Muscle layer of duodenum (tissue), 2 donors: Measurements from ENCODE around the gene SEMA4D.
A peak's percentile ranks its signal among the peaks of the same experiment; 100 is the strongest.

Experiments used
- H3K27ac ChIP-seq: one replicate; pipeline ENCODE4 v1.7.0; 2013; ENCODE audit warnings: mild to moderate bottlenecking, low read length
- H3K27me3 ChIP-seq: one replicate; pipeline ENCODE4 v1.7.0; 2013; ENCODE audit warnings: low read depth, mild to moderate bottlenecking, control low read depth, low read length
- H3K36me3 ChIP-seq, 2 donors: one replicate each; pipeline ENCODE4 v1.7.0; 2013; ENCODE audit warnings: low read length in 2 of 2, control low read depth in 1 of 2, mild to moderate bottlenecking in 1 of 2; ENCODE audit not compliant: insufficient read depth in 2 of 2, control insufficient read depth in 1 of 2
- H3K4me1 ChIP-seq, 2 donors: one replicate each; pipeline ENCODE4 v1.7.0; 2013; ENCODE audit warnings: low read length in 2 of 2, mild to moderate bottlenecking in 2 of 2, control low read depth in 1 of 2, moderate library complexity in 1 of 2; ENCODE audit not compliant: insufficient read depth in 2 of 2, control insufficient read depth in 1 of 2
- H3K4me3 ChIP-seq, 2 donors: one replicate each; pipeline ENCODE4 v1.7.0; 2013; ENCODE audit warnings: low read length in 2 of 2, low read depth in 1 of 2, mild to moderate bottlenecking in 1 of 2
- H3K9me3 ChIP-seq, 2 donors: one replicate each; pipeline ENCODE4 v1.7.0; 2013; ENCODE audit warnings: low read length in 2 of 2, control low read depth in 1 of 2, mild to moderate bottlenecking in 1 of 2; ENCODE audit not compliant: control insufficient read depth in 1 of 2
- donor health status: healthy.

Gene SEMA4D

DNA sequence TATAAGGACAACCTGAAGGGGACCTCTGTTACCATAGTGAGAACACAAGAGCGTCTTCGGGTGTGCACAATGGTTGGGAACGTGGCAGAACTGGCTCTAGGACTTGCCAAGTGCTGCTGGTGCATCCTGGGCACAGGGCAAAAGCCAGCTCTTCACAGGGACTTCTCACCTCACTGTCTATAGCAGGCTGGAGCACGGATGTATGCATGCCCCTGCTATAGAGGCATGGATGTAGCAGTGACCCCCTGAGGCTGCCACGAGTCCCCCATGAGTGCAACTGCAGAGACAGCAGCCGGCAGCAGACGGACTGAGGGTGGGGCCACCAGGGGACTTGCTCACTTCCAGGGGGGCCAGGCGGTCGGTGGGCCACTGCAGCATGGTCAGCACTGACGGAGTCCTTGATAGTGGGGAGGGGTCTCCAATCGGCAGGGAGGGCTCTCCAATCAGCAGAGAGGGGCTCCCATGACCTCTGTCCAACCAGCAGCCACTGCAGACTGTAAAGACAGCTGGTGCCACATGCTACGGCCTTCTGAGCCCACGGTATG is 64.9 kb downstream of the SEMA4D start:
- no peak overlapping the region for H3K27ac ChIP-seq
- peaks cover 0 to 26% of the 10 kb centered on the region in 2 donors for H3K4me1 ChIP-seq
- H3K27me3 ChIP-seq: no peaks in the 10 kb centered on the region
- no peaks in the 10 kb centered on the region for H3K36me3 ChIP-seq
- no peaks in the 10 kb centered on the region for H3K9me3 ChIP-seq
- no peak overlapping the region for H3K4me3 ChIP-seq

- peaks cover 0 to 23% of the 10 kb centered on the region in 2 donors for H3K4me1 ChIP-seq
- no peaks in the 10 kb centered on the region for H3K9me3 ChIP-seq
- no peak overlapping the region for H3K4me3 ChIP-seq
- no peak overlapping the region for H3K27ac ChIP-seq
- H3K36me3 ChIP-seq: no peaks in the 10 kb centered on the region
- H3K27me3 ChIP-seq: no peaks in the 10 kb centered on the region
Measured at GRCh38 chr9:89431930-89432725, 65.8 kb downstream of the SEMA4D start.

- H3K4me1 ChIP-seq: peaks cover 0 to 15% of the 10 kb centered on the region in 2 donors
- no peaks in the 10 kb centered on the region for H3K9me3 ChIP-seq
- H3K27ac ChIP-seq: no peak overlapping the region
- H3K27me3 ChIP-seq: no peaks in the 10 kb centered on the region
- H3K36me3 ChIP-seq: no peaks in the 10 kb centered on the region
- H3K4me3 ChIP-seq: no peak overlapping the region
Measured at GRCh38 chr9:89430995-89431394, 66.9 kb downstream of the SEMA4D start.

DNA sequence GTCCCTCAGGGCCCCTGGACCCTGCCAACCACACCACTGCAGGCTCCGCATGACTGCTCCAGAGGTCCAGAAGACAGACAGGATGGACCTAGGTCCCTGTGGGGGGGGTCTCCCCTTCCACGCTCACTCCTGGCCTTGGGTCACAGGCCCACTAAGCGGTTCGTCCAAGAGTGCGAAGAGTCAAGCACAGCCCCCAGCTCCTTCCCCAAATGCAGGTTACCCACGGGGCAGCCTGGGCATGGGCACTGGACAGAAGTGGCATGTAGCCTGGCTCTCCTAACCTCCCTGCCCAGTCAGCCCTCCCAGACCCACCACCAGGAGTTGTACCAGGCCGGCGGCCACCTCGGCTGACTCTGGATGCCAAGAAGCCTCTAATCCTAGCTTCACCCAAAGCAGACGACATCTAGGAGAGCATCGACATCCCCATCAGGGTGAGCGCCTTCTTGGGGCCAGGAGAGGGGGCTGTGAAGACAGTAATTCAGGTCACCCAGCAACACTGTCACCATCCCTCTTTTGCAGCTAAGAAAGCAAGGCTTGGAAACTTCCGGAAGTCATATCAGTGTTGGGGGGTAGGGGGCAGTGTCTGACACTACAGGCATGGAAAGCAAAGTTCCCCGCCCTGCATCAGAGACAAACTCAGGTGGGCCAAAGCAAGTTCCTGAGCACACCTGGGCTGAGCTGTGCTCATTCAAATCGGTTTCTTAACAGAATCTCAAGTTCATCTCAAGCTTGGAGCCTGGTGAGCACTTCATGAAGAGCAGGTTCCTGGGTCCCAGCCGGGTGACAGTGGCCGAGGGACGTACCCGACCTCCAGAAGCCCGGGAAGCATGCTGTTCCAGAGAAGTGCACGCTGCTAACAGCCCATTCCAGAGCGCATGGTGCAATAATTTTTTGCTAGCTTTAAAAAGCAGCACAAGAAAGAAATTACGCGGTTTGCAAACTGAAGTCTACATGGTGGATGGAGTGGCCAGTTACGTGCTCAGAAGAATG is 68.7 kb downstream of the SEMA4D start:
- Histone ChIP-seq H3K9me3 (no peaks in the 10 kb centered on the region), H3K36me3 (no peaks in the 10 kb centered on the region), H3K4me1 (no peaks in the 10 kb centered on the region), H3K27me3 (no peaks in the 10 kb centered on the region), H3K27ac (no peak overlapping the region), H3K4me3 (no peak overlapping the region)

GRCh38 chr9:89428222-89428761 is 69.6 kb downstream of the SEMA4D start:
- H3K9me3 ChIP-seq: no peaks in the 10 kb centered on the region
- no peak overlapping the region for H3K27ac ChIP-seq
- H3K4me1 ChIP-seq: no peaks in the 10 kb centered on the region
- H3K27me3 ChIP-seq: no peaks in the 10 kb centered on the region
- H3K36me3 ChIP-seq: no peaks in the 10 kb centered on the region
- no peak overlapping the region for H3K4me3 ChIP-seq

- Histone ChIP-seq H3K27me3 (no peaks in the 10 kb centered on the region), H3K27ac (no peak overlapping the region), H3K4me1 (no peaks in the 10 kb centered on the region), H3K36me3 (no peaks in the 10 kb centered on the region), H3K4me3 (no peak overlapping the region), H3K9me3 (no peaks in the 10 kb centered on the region)
Measured at GRCh38 chr9:89427621-89428221, 70.2 kb downstream of the SEMA4D start.

DNA sequence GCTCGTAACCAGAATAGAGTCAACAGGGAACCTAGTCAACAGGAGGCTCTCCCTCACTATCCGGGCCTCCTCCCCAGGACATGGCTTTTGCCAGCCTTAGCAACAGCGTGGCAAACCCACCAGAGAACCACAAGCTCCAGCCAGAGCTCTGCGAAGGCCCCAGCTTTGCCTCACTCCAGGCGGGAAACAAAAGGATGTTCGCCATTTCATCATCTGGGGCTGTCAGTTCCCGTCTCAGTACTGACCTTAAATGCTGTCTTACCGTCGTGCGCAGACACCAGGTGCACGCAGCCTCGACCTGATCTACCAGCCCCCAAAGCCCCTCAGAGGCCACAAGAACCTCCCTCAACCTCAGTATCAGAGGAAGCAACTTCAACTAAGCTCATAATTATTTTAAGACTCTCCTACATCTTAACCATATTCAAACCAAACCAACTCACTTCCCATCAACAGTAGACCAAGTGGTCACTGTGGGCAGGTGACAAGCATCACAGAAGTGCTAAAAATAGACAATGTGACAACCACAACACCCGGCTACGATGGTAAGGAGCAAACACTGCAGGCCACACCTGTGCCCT is 71.4 kb downstream of the SEMA4D start:
- Histone ChIP-seq H3K27ac (peak overlapping the region; percentile 3), H3K4me1 (no peaks in the 10 kb centered on the region), H3K9me3 (no peaks in the 10 kb centered on the region), H3K36me3 (no peaks in the 10 kb centered on the region), H3K4me3 (no peak overlapping the region), H3K27me3 (no peaks in the 10 kb centered on the region)

DNA sequence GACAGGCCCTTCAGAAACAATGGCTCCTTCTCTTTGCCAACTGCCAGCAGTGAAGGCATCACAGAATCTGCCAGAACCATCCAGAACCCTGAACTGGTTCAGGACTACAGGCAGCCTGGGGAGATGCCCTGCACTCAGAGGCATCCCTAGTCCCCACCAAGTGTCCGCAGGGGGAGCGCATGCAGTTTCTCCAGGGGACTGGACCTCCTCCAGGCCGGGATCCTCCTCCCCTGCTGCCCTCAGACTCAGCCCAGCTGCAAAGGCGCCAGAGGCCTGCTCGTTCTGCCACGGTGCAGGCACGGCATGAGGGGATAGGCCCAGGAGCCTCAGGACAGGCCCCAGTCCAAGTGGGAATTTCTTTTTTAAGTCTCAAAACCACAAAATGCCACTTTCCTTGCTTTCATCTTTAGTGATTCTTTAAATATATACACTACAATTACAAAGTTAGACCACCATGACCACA is 72.0 kb downstream of the SEMA4D start:
- no peaks in the 10 kb centered on the region for H3K27me3 ChIP-seq
- no peaks in the 10 kb centered on the region for H3K4me1 ChIP-seq
- no peak overlapping the region for H3K4me3 ChIP-seq
- no peaks in the 10 kb centered on the region for H3K36me3 ChIP-seq
- no peaks in the 10 kb centered on the region for H3K9me3 ChIP-seq
- peak overlapping the region; percentile 3 for H3K27ac ChIP-seq

DNA sequence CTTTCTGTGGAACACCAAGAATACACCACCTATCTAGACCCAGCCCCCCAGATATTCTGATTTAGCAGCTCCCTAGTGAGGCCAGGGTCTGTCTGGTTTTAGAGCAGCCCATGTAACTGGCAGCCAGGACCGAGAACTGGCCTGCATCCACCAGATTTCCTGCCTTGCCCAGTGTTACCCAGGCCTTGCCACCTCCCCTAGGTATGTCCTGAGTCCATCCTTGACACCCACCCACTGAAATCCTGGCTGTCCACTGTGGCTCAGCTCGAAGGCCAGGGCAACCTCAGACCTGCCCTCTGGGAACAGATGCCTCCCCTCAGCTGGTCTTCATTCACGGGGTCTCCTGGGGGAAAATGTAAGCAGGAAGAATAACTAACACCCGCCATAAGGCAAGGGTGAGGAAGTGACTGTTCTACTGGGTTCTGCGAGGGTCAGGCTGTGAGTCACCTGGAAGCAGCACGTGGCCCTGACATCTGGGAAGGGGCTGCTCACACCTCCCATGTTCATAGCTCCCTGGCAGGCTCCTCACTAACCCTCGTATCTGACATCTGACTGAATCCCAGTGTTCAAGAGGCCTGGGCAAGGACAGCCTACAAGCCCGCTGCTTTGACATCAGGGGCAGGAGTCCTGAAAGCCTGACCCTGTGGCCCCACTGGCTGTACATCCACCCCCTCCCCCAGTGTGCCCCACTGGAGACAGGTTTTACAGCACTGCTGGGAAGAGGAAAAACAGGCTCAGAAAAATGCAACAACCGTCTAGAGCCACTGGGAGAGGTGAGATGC is 72.7 kb downstream of the SEMA4D start:
- Histone ChIP-seq H3K4me1 (no peaks in the 10 kb centered on the region), H3K36me3 (no peaks in the 10 kb centered on the region), H3K27me3 (no peaks in the 10 kb centered on the region), H3K4me3 (no peak overlapping the region), H3K27ac (no peak overlapping the region), H3K9me3 (no peaks in the 10 kb centered on the region)
